ENCODE results near the gene RPL35.
A peak's percentile ranks its signal among the peaks of the same experiment; 100 is the strongest.

The RPL35 gene

GRCh38 chr9:124871156-124871561 is 9.4 kb upstream of the RPL35 start:
- Histone ChIP-seq H3K27me3 (ENCODE audit: control insufficient read depth, insufficient read depth, low read length) (no peaks in the 10 kb centered on the region), H3K4me3 (ENCODE audit: low read length) (no peak overlapping the region), H3K27ac (ENCODE audit: low read length) (no peak overlapping the region), H3K9ac (ENCODE audit: low read length) (no peak overlapping the region), H3K4me1 (ENCODE audit: control insufficient read depth, low read depth, low read length) (peaks cover 10% of the 10 kb centered on the region), H3K9me3 (ENCODE audit: control insufficient read depth, low read depth, low read length) (no peaks in the 10 kb centered on the region), H3K36me3 (ENCODE audit: control insufficient read depth, low read depth, low read length) (peaks cover 35% of the 10 kb centered on the region)

- peak overlapping the region; percentile 18 for H3K27ac ChIP-seq (ENCODE audit: low read length)
These were observed 9.0 kb upstream of the RPL35 start for GRCh38 chr9:124870723-124871122.

DNA sequence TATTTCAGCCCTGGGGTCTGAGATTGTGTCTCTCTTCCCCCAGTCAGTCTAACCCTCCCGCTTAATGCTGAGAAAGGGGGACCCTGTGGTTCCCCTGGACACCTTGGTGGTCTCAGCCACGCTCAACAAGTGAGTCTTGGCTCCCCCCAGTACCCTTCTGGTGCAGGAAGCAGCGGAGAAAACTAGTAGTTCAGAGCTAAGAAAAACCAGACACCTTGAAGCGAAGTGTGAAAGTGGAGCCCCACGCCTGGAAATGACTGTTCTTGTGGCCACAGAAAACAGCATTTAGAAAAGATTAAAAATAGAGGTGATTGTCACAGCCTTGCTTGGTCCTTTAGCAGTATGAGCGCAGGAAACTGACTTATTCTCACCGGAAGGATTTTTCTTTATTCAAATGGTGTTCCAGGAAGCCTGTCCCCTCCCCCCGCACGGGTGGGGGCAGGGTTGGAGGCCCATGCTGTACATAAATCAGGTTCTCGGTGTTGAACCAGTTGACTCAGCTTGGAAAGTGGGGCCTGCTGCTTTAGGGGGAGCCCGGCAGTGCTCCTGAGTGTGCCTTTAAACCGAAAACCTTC is 8.3 kb upstream of the RPL35 start:
- H3K27me3 ChIP-seq (ENCODE audit: control insufficient read depth, insufficient read depth, low read length): no peaks in the 10 kb centered on the region
- peak overlapping the region; percentile 98 for H3K4me3 ChIP-seq (ENCODE audit: low read length)
- H3K27ac ChIP-seq (ENCODE audit: low read length): peak overlapping the region; percentile 18
- H3K36me3 ChIP-seq (ENCODE audit: control insufficient read depth, low read depth, low read length): peaks cover 26% of the 10 kb centered on the region
- H3K9ac ChIP-seq (ENCODE audit: low read length): peak overlapping the region; percentile 97
- H3K9me3 ChIP-seq (ENCODE audit: control insufficient read depth, low read depth, low read length): no peaks in the 10 kb centered on the region
- H3K4me1 ChIP-seq (ENCODE audit: control insufficient read depth, low read depth, low read length): peaks cover 10% of the 10 kb centered on the region

More at GRCh38 chr9:124870723-124871122, 9.0 kb upstream of the RPL35 start:
- H3K36me3 ChIP-seq (ENCODE audit: control insufficient read depth, low read depth, low read length): peaks cover 32% of the 10 kb centered on the region
- no peaks in the 10 kb centered on the region for H3K27me3 ChIP-seq (ENCODE audit: control insufficient read depth, insufficient read depth, low read length)
- peaks cover 10% of the 10 kb centered on the region for H3K4me1 ChIP-seq (ENCODE audit: control insufficient read depth, low read depth, low read length)
- H3K4me3 ChIP-seq (ENCODE audit: low read length): peak overlapping the region; percentile 98
- no peaks in the 10 kb centered on the region for H3K9me3 ChIP-seq (ENCODE audit: control insufficient read depth, low read depth, low read length)
- peak overlapping the region; percentile 97 for H3K9ac ChIP-seq (ENCODE audit: low read length)

DNA sequence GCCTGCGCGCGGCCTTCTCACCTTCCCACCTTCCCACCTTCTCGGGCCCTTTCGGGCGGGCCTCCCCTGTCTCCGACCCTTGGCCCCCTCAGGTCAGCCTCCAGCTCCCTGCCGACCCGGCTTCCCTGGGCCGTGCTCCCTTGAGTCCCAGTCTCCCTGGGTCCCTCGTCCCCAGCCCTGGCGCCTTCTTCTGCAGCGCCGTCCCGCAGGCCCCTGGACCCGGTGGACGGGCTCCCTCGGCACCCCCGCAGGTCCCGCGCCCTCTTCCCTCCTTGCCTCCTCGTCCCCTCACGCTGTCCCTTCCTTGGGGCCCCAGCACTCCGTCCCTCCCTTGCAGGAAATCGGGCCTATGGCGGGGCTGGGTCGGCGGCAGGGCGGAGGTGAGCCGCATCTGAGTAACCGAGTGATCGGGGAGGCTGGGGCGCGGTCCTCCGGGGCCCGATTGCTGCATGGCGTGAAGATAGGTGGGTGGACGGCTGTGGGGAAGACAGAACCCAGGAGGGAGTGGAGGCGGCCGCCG is 7.8 kb upstream of the RPL35 start:
- Histone ChIP-seq H3K4me3 (ENCODE audit: low read length) (peak overlapping the region; percentile 98), H3K36me3 (ENCODE audit: control insufficient read depth, low read depth, low read length) (peaks cover 21% of the 10 kb centered on the region), H3K9ac (ENCODE audit: low read length) (peak overlapping the region; percentile 97), H3K9me3 (ENCODE audit: control insufficient read depth, low read depth, low read length) (no peaks in the 10 kb centered on the region), H3K27me3 (ENCODE audit: control insufficient read depth, insufficient read depth, low read length) (no peaks in the 10 kb centered on the region), H3K27ac (ENCODE audit: low read length) (no peak overlapping the region), H3K4me1 (ENCODE audit: control insufficient read depth, low read depth, low read length) (peaks cover 10% of the 10 kb centered on the region)

DNA sequence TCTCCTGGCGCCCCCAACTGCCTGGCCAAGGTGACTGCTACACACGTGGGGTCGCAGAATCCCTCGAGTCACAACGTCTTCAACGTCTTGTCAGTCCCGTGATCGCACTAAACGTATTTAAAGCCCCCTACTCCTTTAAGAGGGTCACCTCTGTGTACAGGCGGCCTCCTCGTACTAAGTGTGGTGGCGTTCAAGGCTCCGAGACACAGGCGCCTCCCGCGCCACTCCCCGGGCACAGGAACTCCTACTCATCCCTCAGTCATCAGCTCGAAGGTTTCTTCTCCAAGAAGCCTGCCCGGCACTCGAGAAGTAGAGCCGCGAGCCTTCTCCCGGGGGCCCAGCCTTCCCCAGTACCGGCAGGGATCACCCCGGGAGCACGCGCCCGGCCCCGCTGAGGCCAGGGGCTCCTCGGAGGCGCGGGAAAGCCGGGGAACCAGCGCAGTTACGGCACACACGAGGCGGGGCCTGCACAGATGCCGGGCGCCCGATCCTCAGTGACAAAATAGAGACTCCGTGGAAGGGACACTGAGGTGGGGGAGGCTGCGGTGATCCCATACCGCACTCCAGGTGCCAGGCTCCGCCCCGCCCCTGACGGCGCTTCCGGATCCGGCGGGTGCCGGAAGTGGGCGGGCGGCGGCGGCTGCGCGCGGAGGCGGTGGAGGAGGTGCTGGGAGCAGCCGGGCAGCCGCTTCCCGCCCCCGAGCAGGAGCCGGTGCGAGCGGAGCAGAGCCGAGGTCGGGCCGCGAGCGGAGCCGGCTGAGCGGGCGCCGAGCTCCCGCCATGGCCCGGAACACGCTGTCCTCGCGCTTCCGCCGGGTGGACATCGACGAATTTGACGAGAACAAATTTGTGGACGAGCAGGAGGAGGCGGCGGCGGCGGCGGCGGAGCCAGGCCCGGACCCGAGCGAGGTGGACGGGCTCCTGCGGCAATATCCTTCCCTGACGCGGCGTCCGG is 7.0 kb upstream of the RPL35 start:
- H3K27ac ChIP-seq (ENCODE audit: low read length): peak overlapping the region; percentile 92
- peak overlapping the region; percentile 97 for H3K9ac ChIP-seq (ENCODE audit: low read length)
- no peaks in the 10 kb centered on the region for H3K9me3 ChIP-seq (ENCODE audit: control insufficient read depth, low read depth, low read length)
- no peaks in the 10 kb centered on the region for H3K27me3 ChIP-seq (ENCODE audit: control insufficient read depth, insufficient read depth, low read length)
- peaks cover 16% of the 10 kb centered on the region for H3K36me3 ChIP-seq (ENCODE audit: control insufficient read depth, low read depth, low read length)
- H3K4me1 ChIP-seq (ENCODE audit: control insufficient read depth, low read depth, low read length): peaks cover 10% of the 10 kb centered on the region
- H3K4me3 ChIP-seq (ENCODE audit: low read length): peak overlapping the region; percentile 98

DNA sequence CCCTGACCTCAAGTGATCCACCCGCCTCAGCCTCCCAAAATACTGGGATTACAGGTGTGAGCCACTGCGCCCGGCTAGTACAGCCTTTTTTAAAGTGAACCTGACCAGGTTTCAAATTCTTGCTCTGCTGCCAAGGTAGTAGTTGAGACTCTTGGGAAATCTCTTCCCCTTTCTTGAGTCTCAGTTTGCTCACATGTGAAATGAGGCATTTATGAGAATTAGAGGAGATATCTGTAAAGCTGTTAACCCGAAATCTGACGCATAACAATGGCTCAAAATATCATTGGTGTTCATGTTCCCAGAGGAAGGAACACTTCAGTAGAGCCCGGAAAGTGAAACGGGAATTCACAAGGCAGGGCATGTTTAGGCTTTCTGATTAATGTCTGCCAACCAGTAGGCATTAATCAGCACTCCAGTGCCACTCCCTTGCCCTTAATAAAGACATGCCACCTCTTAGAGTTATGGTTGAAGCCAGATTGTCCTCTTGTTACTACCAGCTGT is 1.7 kb upstream of the RPL35 start:
- peaks cover 26% of the 10 kb centered on the region for H3K36me3 ChIP-seq (ENCODE audit: control insufficient read depth, low read depth, low read length)
- H3K9me3 ChIP-seq (ENCODE audit: control insufficient read depth, low read depth, low read length): no peaks in the 10 kb centered on the region
- H3K4me3 ChIP-seq (ENCODE audit: low read length): no peak overlapping the region
- H3K27me3 ChIP-seq (ENCODE audit: control insufficient read depth, insufficient read depth, low read length): no peaks in the 10 kb centered on the region
- no peak overlapping the region for H3K9ac ChIP-seq (ENCODE audit: low read length)
- no peak overlapping the region for H3K27ac ChIP-seq (ENCODE audit: low read length)
- peaks cover 7% of the 10 kb centered on the region for H3K4me1 ChIP-seq (ENCODE audit: control insufficient read depth, low read depth, low read length)

GRCh38 chr9:124860582-124861341 is 995 bp downstream of the RPL35 start:
- H3K27ac ChIP-seq (ENCODE audit: low read length): peak overlapping the region; percentile 75
- peaks cover 43% of the 10 kb centered on the region for H3K36me3 ChIP-seq (ENCODE audit: control insufficient read depth, low read depth, low read length)
- peaks cover 7% of the 10 kb centered on the region for H3K4me1 ChIP-seq (ENCODE audit: control insufficient read depth, low read depth, low read length)
- no peaks in the 10 kb centered on the region for H3K9me3 ChIP-seq (ENCODE audit: control insufficient read depth, low read depth, low read length)
- peak overlapping the region; percentile 97 for H3K9ac ChIP-seq (ENCODE audit: low read length)
- peak overlapping the region; percentile 99 for H3K4me3 ChIP-seq (ENCODE audit: low read length)
- H3K27me3 ChIP-seq (ENCODE audit: control insufficient read depth, insufficient read depth, low read length): no peaks in the 10 kb centered on the region

DNA sequence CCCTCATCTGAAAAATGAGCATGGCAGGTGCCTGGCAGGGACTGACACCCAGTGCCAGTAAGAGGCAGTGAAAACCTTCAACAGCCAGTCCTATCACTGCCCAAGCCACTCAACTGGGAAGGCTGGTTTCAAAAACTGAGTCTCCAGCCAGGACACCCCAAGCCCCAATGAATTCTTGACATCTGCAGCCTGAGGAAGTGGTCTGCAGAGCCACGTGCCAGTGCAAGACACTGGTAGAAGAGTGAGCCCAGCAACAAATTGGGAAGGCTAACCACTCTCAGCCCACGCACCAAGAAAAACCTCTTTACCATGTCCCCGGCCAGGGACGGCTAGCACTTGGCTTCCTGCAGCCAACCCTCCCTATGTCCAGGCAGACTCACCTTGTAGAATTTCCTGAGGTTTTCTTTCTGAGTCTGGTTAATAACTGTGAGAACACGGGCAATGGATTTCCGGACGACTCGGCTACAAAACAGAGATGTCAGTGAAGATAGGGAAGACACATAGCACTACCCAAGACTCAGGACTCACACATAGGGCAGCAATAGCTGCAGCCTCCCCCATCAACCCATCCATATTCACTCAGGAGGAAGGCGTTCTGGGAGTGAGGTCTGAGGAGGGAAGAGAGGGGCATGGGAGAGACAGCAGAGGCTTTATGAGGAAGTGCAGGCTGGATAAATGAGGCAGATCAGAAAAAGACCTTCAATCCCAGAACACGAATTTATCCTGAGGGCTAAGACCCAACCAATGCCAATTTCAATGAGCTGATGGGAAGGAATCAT is 1.8 kb downstream of the RPL35 start:
- H3K4me1 ChIP-seq (ENCODE audit: control insufficient read depth, low read depth, low read length): peaks cover 7% of the 10 kb centered on the region
- H3K27me3 ChIP-seq (ENCODE audit: control insufficient read depth, insufficient read depth, low read length): no peaks in the 10 kb centered on the region
- H3K9me3 ChIP-seq (ENCODE audit: control insufficient read depth, low read depth, low read length): no peaks in the 10 kb centered on the region
- no peak overlapping the region for H3K27ac ChIP-seq (ENCODE audit: low read length)
- H3K4me3 ChIP-seq (ENCODE audit: low read length): peak overlapping the region; percentile 99
- H3K9ac ChIP-seq (ENCODE audit: low read length): peak overlapping the region; percentile 97
- peaks cover 43% of the 10 kb centered on the region for H3K36me3 ChIP-seq (ENCODE audit: control insufficient read depth, low read depth, low read length)

DNA sequence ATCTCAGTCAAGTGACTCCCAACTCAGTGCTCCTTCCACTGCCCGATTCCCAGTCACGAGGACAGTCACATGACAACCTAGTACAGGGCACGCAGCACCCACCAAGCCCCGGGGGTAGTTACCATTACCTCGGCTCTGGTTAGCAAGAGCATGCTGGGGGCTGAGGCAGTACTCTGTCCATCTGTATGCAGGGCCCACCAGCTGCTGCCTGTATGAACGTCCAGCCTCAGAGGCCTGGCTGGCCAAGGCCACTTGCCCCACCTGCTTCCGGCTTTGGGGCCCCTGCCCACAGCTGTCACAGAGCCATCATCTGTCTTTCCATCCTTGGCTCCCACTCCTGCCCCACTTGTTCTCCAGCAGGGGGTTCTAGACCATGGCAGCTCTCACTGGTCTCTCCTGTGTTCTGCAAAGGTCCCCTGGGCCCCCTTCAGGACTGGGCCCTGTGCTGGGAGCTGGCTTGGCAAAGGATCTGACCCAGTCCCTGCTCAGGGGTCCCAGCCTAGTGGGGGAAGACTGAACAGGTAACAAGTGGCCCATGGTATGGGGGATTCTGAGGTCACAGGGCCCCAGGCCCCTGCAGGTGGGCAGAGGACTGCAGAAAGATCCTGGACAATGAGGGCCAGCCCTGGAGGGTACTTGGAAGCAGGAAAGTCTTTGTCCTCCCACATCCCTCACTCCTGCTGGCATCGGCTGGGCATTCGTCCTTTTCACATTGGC is 3.3 kb downstream of the RPL35 start:
- no peak overlapping the region for H3K9ac ChIP-seq (ENCODE audit: low read length)
- H3K36me3 ChIP-seq (ENCODE audit: control insufficient read depth, low read depth, low read length): peaks cover 43% of the 10 kb centered on the region
- no peak overlapping the region for H3K27ac ChIP-seq (ENCODE audit: low read length)

DNA sequence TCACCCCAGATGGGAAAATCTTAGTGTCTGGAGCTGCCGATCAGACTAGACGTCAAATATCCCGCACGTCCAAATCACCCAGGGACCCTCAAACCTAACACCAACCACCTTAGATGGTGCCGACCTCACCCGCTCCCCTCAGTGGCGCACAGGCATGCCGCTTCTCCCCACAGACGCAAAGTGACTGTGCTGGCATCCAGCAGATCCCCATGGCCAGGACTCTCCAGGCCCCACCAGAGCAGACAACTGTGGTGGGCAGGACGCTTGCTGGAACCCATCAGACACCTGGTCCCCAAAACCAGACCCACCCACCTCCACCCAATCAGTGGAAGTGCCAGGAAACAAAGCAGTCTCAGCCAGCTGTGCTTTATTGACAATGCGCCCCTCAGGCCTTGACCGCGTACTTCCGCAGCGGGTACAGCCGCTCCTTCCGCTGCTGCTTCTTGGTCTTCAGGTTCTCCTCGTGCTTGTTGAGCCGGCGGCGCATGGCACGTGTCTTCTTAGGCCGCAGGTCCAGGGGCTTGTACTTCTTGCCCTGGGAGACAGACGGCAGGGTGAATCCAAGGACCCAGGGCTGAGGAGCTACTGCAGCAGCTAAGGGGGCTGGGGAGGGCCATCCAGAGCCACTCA is 4.1 kb downstream of the RPL35 start:
- Histone ChIP-seq H3K27me3 (ENCODE audit: control insufficient read depth, insufficient read depth, low read length) (no peaks in the 10 kb centered on the region), H3K4me3 (ENCODE audit: low read length) (no peak overlapping the region), H3K4me1 (ENCODE audit: control insufficient read depth, low read depth, low read length) (peaks cover 7% of the 10 kb centered on the region), H3K9ac (ENCODE audit: low read length) (no peak overlapping the region), H3K36me3 (ENCODE audit: control insufficient read depth, low read depth, low read length) (peaks cover 43% of the 10 kb centered on the region), H3K27ac (ENCODE audit: low read length) (no peak overlapping the region), H3K9me3 (ENCODE audit: control insufficient read depth, low read depth, low read length) (no peaks in the 10 kb centered on the region)

More for the DNA sequence above, 3.3 kb downstream of the RPL35 start:
- Histone ChIP-seq H3K27me3 (ENCODE audit: control insufficient read depth, insufficient read depth, low read length) (no peaks in the 10 kb centered on the region), H3K9me3 (ENCODE audit: control insufficient read depth, low read depth, low read length) (no peaks in the 10 kb centered on the region), H3K4me3 (ENCODE audit: low read length) (no peak overlapping the region), H3K4me1 (ENCODE audit: control insufficient read depth, low read depth, low read length) (peaks cover 7% of the 10 kb centered on the region)

Measured in iPS-18a (cell line).